ENCODE measurements around the gene PTPRH.

The PTPRH gene, protein sequence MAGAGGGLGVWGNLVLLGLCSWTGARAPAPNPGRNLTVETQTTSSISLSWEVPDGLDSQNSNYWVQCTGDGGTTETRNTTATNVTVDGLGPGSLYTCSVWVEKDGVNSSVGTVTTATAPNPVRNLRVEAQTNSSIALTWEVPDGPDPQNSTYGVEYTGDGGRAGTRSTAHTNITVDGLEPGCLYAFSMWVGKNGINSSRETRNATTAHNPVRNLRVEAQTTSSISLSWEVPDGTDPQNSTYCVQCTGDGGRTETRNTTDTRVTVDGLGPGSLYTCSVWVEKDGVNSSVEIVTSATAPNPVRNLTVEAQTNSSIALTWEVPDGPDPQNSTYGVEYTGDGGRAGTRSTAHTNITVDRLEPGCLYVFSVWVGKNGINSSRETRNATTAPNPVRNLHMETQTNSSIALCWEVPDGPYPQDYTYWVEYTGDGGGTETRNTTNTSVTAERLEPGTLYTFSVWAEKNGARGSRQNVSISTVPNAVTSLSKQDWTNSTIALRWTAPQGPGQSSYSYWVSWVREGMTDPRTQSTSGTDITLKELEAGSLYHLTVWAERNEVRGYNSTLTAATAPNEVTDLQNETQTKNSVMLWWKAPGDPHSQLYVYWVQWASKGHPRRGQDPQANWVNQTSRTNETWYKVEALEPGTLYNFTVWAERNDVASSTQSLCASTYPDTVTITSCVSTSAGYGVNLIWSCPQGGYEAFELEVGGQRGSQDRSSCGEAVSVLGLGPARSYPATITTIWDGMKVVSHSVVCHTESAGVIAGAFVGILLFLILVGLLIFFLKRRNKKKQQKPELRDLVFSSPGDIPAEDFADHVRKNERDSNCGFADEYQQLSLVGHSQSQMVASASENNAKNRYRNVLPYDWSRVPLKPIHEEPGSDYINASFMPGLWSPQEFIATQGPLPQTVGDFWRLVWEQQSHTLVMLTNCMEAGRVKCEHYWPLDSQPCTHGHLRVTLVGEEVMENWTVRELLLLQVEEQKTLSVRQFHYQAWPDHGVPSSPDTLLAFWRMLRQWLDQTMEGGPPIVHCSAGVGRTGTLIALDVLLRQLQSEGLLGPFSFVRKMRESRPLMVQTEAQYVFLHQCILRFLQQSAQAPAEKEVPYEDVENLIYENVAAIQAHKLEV

DNA sequence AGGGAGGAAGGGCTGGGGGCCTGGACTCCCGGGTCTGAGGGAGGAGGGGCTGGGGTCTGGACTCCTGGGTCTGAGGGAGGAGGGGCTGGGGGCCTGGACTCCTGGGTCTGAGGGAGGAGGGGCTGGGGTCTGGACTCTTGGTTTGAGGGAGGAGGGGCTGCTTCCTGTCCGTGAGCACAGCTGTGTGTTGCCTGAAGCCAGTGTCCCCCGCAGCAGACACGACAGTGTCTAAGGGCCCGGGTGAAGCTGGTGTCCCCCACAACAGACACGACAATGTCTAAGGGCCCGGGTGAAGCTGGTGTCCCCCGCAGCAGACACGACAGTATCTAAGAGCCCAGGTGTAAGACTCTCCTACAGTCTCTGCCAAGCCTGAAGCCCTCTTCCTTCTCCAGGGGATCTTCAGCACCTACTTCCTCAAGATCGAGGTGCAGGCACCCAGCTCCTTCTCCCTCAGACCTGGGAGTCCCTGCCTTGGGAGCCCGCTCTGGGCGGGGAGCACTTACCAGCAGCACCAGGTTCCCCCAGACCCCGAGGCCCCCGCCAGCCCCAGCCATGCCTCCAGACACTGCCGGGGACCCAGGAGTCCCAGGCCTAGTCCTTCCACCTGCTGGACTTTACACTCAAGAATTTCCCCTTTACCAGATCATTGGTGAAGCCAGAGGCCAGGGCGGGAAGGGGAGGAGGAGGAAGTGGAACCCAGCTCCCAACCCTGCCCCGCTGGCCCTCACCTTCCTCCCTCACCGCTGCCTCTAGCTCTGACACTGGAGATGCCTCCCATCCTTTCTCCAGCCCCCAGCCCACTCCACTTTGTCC is at the start of gene PTPRH:
Gene PTPRH (minus strand): TSS at position 622 of the 813 bp plus-strand sequence. CDS start 68 bp downstream, at position 554.
- DNase-seq (ENCODE audit: low read depth in 2 of 2), result no peak

DNA sequence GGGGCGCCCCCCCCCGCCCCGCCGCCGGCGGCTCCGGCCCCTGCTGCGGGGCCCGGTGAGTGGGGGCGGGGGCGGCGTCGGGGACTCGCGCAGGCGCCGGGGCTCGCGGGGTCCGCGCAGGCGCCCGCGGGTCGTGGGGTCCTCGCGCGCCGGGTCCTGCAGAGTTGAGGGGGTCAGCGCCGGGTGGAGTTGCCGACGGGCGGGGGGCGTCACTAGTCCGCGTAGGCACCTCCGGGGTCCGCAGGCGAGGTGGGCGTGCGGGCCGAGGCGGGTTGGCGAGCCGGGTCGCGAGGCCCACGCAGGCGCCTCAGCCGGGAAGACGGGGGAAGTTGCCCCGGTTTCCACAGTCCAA is 49.2 kb upstream of the PTPRH start:
- no peak for DNase-seq (ENCODE audit: low read depth in 2 of 2)

DNA sequence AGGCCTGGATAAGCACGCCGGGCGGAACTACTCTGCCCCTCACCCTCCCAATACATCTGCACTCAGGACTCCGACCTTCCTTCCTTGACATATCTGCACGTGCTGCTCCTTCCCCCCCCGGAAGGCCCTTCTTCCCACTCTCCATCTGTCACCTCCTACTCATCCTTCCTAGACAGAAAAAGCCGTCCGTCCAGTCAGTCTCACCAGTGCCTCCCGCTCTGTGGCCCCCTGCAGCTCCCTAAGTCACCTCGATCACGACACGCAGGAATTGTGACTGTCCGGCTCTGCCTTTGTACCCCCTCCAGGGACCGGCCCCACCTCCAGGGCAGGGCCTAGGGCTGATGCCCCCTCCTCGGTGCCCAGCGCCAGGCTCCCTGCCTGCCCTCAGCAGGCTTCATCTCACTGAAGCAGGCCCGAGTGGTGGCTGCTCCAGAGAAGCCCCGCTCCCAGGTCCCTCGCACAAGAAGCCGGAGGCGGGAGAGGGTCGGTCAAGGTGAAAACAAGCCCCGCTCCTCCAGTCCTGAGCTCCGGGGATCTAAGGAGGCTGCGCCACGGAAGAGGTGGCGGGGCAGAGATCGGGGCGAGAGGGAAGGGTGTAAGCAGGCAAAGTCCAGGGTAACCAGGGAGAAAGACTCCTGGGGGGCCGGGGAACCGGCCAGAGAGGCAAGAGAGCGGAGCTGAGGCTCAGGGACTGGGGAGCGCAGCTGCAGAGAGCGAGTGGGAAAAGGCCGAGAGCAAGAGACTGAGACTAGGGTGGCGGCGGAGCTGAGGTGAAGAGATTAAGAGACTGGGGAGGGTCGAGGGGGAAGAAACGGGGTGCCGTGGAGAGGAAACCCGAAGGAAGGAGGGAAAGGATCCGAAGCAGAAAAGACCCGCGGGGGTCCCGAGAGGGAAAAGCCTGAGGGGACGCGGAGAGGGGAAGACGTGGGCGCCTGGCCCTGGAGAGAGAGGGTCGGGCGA is 48.4 kb upstream of the PTPRH start:
- no peak for DNase-seq (ENCODE audit: low read depth in 2 of 2)

DNA sequence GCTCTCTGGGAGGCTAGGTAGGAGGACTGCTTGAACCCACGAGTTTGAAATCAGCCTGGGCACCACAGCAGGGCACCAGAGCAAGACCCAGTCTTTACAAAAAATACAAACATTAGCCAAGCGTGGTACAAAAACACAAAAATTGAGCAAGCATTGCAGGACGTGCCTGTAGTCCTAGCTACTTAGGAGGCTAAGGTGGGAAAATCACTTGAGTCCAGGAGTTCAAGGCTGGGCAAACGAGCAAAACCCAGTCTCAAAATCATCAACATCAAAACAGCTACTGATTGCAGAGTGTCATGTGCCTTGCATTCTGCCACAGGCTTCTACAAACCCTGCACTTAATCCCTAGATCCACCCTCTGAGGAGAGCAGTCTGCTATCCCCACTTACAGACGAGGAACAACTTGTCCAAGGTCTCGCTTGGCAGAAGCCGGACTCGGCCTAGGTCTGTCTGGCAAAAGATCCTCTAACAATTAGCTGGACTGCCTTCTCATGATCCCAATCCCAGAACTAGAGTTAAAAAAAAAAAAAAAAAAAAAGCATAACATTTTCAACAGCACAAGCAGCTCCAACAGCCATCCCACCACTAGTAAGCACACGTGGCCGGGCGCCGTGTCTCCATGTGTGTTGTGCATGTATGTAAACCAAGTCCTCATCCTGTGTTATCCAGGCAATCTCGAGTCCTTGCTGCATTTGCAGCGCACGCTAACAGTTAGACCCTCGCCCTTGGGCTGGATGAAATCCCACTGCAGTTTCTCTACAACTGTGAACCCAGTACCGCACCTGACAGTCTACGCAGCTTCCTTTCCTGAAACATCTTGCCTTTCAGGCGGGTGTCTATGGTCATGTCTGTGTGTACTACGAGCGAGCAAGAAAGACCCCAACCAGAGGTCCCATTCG is 47.5 kb upstream of the PTPRH start:
- no peak for DNase-seq (ENCODE audit: low read depth in 2 of 2)

DNA sequence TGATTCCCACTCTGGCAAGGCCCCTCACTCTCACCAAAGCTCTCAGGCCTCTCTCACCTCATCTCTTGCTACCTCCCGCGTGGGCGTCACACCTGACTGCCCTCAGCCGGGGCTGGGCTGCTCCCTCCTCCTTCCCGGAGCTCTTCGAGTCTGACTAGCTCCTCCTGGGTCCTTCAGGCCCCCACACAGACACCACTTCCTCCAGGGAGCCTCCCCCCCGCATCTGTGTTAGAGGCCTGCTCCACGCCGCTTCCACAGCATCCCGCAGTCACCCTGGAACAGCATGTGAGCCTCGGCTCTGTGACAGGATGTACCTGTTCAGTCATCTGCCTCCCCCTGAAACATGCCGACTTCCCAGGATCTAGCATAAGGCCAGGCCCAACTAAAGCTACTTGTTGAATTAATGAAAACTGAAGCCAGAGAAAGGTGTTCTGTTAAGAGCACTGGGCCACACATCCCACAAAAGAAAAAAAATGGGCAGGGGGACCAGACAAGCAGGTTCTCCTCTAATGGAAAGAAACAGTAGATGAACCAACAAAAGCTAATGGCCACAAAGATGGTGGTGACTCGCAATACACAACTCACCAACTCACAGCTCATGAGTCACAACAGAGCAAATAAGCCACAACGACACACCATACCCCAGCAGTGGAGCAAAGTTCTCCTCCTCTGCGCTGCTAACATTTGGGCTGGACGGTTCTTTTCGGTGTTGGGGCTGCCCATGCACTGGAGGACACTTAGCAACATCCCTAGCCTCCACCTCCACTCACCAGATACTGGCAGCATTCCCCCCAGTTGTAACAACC is 46.5 kb upstream of the PTPRH start:
- DNase-seq (ENCODE audit: low read depth in 2 of 2), result peak; percentile 44 to 56

DNA sequence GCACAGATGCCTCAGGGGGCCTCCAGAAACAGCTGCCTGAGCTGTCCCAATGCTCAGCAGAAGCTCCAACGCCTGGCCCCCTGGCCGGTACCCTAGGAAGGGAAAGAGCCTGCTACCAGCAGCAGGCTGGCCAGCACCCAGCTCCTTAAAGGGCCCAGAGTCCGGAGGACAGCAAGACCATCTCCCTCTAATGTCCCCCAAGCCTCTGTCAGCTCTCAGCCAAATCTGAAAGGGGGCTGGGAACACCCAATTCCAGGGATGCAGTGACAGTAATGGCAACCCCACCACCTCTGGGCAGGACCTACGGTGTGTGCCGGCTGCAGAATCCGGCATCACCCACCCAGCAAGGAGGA is 45.3 kb upstream of the PTPRH start:
- DNase-seq (ENCODE audit: low read depth in 2 of 2), result no peak

DNA sequence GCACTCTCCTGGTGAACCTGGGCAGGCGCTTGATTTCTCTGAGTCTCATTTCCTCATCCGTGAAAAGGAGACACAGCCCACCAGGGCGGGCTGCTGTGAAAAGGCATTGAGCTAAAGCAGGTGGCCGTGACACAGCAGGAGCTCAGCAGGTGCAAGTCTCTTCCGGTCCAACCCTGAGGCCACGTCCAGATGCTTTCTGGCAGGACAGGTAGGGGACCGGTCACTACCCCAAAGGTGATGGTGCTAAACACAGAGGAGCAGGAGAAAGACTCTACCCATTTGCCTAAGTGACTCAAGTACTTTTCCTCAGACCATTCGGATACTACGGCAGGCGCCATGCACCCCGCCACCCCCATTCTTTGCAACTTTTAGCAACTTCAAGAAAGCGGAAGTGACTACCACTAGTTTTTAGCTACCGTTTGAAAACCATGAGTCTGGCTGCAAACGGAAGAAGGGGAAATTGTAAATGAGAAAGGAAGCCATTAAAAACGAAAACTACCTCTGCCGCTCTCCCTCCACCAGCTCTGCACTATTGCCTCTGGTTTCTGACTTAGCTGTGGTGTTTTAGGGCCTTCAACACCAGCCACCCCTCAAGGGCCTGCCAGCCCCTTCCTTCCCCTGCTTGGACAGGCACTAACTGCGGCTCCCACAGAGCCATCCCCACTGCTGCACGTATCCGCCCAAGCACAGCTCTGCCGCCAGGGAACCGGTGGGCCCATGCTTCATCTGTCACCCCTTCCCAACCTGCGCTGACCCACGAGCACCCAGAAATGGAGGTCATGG is 44.7 kb upstream of the PTPRH start:
- DNase-seq (ENCODE audit: low read depth in 2 of 2), result no peak

DNA sequence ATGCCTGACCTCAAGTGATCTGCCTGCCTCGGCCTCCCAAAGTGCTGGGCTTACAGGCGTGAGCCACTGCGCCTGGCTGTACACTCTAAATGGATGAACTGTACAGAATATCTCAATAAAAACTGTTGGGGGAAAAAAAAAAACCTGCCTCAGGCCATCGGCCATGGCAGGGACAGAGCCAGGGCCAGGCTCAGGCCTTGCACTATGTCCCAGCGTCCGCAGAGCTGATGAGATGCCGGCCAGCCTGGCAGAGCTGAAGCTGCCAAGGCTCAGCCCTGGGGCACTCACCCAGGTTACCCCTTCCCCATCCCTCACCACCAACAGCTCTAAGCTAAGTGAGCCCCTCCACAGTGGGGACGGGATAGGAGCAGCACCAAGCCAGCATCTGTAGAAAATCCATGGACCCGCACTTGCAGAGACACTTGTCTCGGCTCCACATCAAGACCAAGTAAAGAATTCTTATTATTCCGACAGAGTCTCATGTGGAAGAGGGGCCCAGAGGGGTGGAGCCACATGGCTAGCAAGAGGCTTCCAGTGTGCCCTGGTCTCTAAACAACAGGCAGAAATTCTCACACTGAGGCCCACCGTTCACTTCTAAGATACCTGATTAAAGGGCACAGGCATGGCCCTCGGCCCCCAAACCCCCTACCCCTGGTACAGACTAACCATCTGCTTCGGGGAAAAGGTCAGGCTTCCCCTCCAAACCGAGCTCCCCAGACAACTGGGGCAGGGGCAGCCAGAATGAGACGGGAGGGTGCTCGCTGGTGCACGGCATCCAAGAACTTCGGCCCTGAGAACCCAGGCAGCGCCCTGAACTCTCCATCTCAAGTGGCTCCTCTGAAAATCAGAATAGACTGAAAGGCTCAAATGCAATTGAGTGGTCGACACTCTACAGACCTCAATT is 43.7 kb upstream of the PTPRH start:
- DNase-seq (ENCODE audit: low read depth in 2 of 2), result no peak

DNA sequence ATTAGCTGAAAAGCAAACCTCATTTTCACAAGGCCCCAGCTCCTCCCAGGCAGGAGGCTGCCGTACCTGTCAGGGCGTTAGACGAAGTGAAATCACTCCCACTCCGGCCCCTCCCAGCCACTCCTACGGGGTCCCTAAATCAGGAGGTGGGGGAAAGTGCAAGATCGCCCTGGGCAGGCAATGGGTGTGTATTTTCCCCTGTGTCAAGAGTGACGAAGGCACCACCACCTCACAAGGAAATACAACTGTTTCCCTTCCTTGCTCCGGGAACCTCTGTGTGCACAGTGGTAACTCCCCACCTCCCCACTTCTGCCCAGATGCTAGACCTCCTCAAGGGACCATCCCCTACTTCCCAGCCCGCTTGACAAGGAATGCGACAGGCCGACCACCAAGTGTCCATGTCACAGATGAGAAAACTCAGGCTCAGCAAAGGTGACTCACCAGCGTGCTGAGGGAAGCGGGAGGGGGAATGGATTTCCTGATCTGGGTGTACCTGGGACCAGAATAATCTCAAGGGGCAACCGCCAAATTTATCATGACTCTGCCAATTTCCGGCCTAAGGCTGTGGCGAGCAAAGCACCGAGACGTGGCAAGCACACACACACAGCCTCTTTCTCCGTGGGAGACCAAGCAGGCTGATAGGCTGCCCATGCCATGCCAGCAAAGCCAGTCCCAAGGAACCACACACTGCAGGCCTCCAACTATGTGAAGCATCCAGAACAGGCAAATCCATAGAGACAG is 42.2 kb upstream of the PTPRH start:
- DNase-seq (ENCODE audit: low read depth in 2 of 2), result no peak

DNA sequence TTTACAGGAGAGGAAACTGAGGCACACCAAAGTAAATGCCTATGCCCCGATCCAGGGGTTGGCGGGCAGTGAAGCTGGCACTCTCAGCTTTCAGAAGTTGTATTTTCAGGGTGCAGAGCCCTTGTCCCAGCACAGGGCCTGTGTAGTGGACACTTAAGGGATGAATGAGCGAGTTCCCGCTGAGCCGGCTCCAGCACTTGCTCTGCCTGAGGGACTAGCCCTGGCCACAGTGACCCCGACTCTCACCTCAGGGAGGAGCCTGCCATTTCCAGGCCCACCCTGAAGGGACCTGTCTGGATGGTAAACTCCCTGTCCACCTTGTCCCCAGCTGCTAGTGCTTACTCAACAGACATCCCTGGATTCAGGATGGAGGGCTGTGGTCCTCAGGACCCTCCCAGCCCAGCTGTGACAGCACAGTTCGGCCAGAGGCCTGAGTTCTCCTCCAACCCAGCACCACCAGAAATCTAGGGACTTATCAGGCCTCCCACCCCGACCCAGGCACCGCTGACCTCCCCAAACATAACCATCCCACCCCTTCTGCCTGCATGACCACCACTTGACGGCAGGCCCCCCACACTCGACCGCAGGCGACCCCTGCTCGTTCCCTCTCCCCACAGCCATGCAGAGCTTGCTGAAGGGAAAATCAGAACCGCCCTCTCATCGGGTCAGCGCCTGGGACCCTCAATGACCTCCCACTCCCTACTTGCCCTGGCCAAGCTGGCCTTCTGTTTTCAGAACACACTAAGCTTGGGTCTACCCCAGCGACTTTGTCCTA is 41.1 kb upstream of the PTPRH start:
- DNase-seq (ENCODE audit: low read depth in 2 of 2), result no peak

DNA sequence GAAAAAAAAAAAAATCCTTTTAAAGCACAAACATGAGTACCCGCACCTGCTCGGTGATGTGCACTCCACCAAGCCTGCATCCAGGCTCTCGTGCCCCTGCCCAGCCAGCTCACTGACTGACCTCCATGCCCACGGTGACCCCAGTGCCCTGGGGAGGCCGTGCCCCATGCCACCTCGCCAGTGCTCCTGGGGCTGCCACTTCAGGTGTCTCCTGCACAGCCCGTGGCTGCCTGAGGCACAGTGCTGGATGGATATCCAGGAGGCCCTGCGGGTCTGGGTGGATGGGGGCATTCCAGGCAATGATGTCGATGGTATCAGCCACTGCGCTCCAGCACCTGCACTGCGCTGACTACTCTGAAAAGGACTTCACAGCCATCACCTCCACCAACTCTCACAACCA is 40.5 kb upstream of the PTPRH start:
- DNase-seq (ENCODE audit: low read depth in 2 of 2), result no peak

DNA sequence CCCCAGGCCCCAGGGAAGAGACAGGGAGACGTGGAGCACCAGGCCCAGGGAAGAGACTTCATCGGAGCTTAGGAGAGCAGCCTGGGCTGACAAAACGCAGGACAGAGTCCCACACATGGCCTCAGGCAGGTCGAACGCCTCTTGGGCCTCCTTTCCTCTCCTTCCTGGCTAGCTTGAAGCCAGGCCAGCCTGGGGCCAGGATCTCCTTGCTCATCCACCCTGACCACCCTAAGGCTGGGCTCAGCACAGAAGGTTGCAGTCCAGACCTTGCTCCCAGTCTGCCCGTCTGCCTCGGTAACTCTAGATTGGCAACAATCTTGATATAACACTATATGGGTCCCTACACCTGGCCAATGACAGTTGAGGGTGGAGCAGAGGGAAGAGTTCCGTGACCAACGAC is 39.4 kb upstream of the PTPRH start:
- DNase-seq (ENCODE audit: low read depth in 2 of 2), result no peak

DNA sequence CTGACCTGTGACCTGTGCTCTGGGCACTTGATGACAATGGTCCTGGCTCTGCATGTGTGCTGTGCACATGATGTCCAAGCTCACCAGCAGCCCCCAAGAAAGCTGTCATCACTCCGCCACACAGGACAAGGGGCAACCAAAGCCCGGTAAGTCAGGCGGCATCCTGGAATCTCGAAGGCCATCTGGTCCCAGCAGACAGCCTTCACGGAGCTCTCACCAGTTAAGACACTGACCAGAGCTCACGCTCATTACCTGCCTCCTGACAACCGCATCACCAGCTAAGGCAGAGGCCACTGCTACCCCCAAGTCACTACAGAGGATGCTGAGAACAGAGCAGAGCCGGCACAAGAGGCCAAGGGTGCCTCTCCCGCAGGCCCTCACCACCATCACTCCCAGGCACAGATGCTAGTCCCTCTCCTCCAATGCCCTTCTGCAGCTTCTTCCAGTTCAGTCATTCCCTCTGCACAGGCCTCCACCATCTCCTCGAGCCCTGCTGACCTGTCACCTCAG is 38.9 kb upstream of the PTPRH start:
- no peak for DNase-seq (ENCODE audit: low read depth in 2 of 2)

DNA sequence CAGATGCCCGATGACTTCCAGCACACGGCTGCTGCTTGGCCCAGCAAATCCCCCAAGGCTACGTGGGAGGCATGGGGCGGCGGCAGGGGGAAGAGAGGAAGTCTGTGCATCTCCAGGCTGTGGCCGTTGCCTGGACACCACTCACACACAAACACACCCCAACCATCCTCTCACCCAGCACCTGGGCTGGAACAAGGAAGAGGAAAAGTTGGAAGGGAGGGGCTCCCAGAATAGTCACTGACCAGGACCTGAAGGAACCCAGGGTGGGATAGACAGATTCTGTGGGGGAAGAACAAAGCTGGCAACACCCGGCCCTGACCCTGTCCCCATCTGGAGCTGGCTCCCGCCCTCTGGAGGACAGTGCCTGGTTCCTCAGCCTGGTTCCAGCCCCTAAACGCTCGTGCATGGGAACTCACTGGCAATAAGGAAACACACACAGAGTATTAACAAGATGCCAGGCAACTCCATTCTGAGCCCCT is 38.4 kb upstream of the PTPRH start:
- DNase-seq (ENCODE audit: low read depth in 2 of 2), result no peak
